GM23338 (cell line): Measurements from ENCODE around the gene CYP46A1. TPM values are rescaled to one million over a fixed set of nuclear protein-coding genes. Genes with fewer than 3 reads are reported as not detected.

ENCODE experiments used
- ATAC-seq: fragments of 200-7000 bp; cut with Tn5 transposase; 3 replicates; pipeline ENCODE4 v1.9.1; 2020
- DNase-seq: peaks from one replicate; pipeline ENCODE4 v3.0.0-alpha.2; 2015; ENCODE audit warnings: low spot score
- H2AFZ ChIP-seq: fragments of 200-600 bp; sonication (generic); 2 replicates; pipeline ENCODE4 v1.8.0; 2016; ENCODE audit warnings: antibody characterized with exemption, mild to moderate bottlenecking, moderate library complexity
- H3F3A ChIP-seq: fragments of 200-600 bp; sonication (generic); replicated peaks from 2 replicates; pipeline ENCODE4 v1.8.0; 2017; ENCODE audit warnings: antibody characterized with exemption, mixed run types, low read depth
- H3K27ac ChIP-seq: fragments of 200-600 bp; sonication (generic); 2 replicates; pipeline ENCODE4 v1.6.1; 2016; ENCODE audit warnings: low read depth
- H3K27me3 ChIP-seq: fragments of 200-600 bp; sonication (generic); 2 replicates; pipeline ENCODE4 v1.8.0; 2016; ENCODE audit warnings: mild to moderate bottlenecking, mixed run types, moderate library complexity; ENCODE audit not compliant: insufficient read depth
- H3K36me3 ChIP-seq: fragments of 200-600 bp; sonication (generic); 2 replicates; pipeline ENCODE4 v1.8.0; 2016; ENCODE audit warnings: mild to moderate bottlenecking; ENCODE audit not compliant: insufficient read depth
- H3K4me1 ChIP-seq: fragments of 200-600 bp; sonication (generic); 2 replicates; pipeline ENCODE4 v1.8.0; 2016; ENCODE audit warnings: mild to moderate bottlenecking, moderate library complexity; ENCODE audit not compliant: insufficient read depth
- H3K4me2 ChIP-seq: fragments of 200-600 bp; sonication (generic); 2 replicates; pipeline ENCODE4 v1.7.1; 2017; ENCODE audit warnings: mixed run types
- H3K4me3 ChIP-seq: fragments of 200-600 bp; sonication (generic); 2 replicates; pipeline ENCODE4 v1.6.1; 2016; ENCODE audit warnings: mixed run types
- H3K79me2 ChIP-seq: fragments of 200-600 bp; sonication (generic); replicated peaks from 2 replicates; pipeline ENCODE4 v1.8.0; 2017; ENCODE audit warnings: mild to moderate bottlenecking; ENCODE audit not compliant: insufficient read depth
- H3K9me2 ChIP-seq: fragments of 200-600 bp; sonication (generic); 2 replicates; pipeline ENCODE4 v1.8.0; 2017; ENCODE audit not compliant: insufficient read depth
- H4K20me1 ChIP-seq: fragments of 200-600 bp; sonication (generic); replicated peaks from 2 replicates; pipeline ENCODE4 v1.8.0; 2017; ENCODE audit warnings: mild to moderate bottlenecking; ENCODE audit not compliant: insufficient read depth
- H3K27ac Mint-ChIP-seq: 2 replicates; pipeline ENCODE4 v1.8.0; 2020; ENCODE audit warnings: inconsistent platforms, mild to moderate bottlenecking, moderate library complexity, mixed read lengths
- H3K27me3 Mint-ChIP-seq: 3 replicates; pipeline ENCODE4 v1.8.0; 2022; ENCODE audit warnings: low read depth, mild to moderate bottlenecking, moderate library complexity, mixed read lengths, inconsistent platforms; ENCODE audit not compliant: insufficient read depth, poor library complexity
- H3K36me3 Mint-ChIP-seq: 3 replicates; pipeline ENCODE4 v1.8.0; 2021; ENCODE audit warnings: low read depth, mild to moderate bottlenecking, inconsistent platforms, moderate library complexity, mixed read lengths
- H3K4me1 Mint-ChIP-seq: 3 replicates; pipeline ENCODE4 v1.8.0; 2020; ENCODE audit warnings: mild to moderate bottlenecking, inconsistent platforms, mixed read lengths
- H3K4me3 Mint-ChIP-seq: 3 replicates; pipeline ENCODE4 v1.8.0; 2021; ENCODE audit warnings: moderate library complexity, mild to moderate bottlenecking, inconsistent platforms, mixed read lengths
- H3K9me3 Mint-ChIP-seq: 3 replicates; pipeline ENCODE4 v1.8.0; 2020; ENCODE audit warnings: moderate library complexity, mild to moderate bottlenecking, inconsistent platforms, mixed read lengths
- CREB1 ChIP-seq: fragments of 250-450 bp; sonication (Bioruptor Pico); IDR thresholded peaks from 2 replicates; pipeline ENCODE4 v1.5.0; 2020; ENCODE audit warnings: low read depth, mild to moderate bottlenecking, moderate library complexity
- ETS1 ChIP-seq: IDR thresholded peaks from 2 replicates; pipeline ENCODE4 v1.6.1; 2016; ENCODE audit warnings: antibody characterized with exemption
- EZH2 ChIP-seq: fragments of 200-600 bp; sonication (generic); IDR thresholded peaks from one replicate; pipeline ENCODE4 v1.8.0; 2017; ENCODE audit warnings: antibody characterized with exemption, mild to moderate bottlenecking, low read depth; ENCODE audit not compliant: unreplicated experiment
- JUNB ChIP-seq: IDR thresholded peaks from one replicate; pipeline ENCODE4 v1.6.1; 2016; ENCODE audit warnings: antibody characterized with exemption; ENCODE audit not compliant: unreplicated experiment
- NANOG ChIP-seq: IDR thresholded peaks from 2 replicates; pipeline ENCODE4 v1.6.1; 2016; ENCODE audit warnings: antibody characterized with exemption, borderline replicate concordance
- POLR2AphosphoS5 ChIP-seq: IDR thresholded peaks from 2 replicates; pipeline ENCODE4 v1.6.1; 2016; ENCODE audit warnings: antibody characterized with exemption, low read depth
- STAT1 ChIP-seq: IDR thresholded peaks from one replicate; pipeline ENCODE4 v1.6.1; 2016; ENCODE audit warnings: antibody characterized with exemption; ENCODE audit not compliant: unreplicated experiment
- ZNF114 ChIP-seq: fragments of 250-450 bp; sonication (Bioruptor Pico); IDR thresholded peaks from 2 replicates; pipeline ENCODE4 v1.5.0; 2020; ENCODE audit warnings: mild to moderate bottlenecking, moderate library complexity
- ZNF331 ChIP-seq: fragments of 250-450 bp; sonication (Bioruptor Pico); IDR thresholded peaks from 2 replicates; pipeline ENCODE4 v1.5.0; 2020; ENCODE audit warnings: low read depth, mild to moderate bottlenecking, moderate library complexity
- polyA plus RNA-seq: library from polyadenylated mRNA; unstranded; fragments of >200 nt; fragmentation: Nextera tagmentation; extraction: Ambion mirVana; gene quantifications from 2 replicates; pipeline ENCODE4 v1.2.1, GENCODE V29; 2016
- total RNA-seq: library from RNA; depleted of rRNA; stranded (reverse); fragments of >200 nt; shearing (Covaris generic); gene quantifications from 2 replicates; pipeline ENCODE4 v1.2.3, GENCODE V29; 2014
- TF ChIP-seq, protein P1 (sequence below): fragments of 250-450 bp; sonication (Bioruptor Pico); IDR thresholded peaks from 2 replicates; pipeline ENCODE4 v1.5.0; 2020; ENCODE audit warnings: mild to moderate bottlenecking, moderate library complexity

CYP46A1 gene
- total and polyA plus RNA-seq, 2 experiments from 2014 or later = 0.59 to 0.66 TPM

- TF ChIP-seq, protein P1, sequence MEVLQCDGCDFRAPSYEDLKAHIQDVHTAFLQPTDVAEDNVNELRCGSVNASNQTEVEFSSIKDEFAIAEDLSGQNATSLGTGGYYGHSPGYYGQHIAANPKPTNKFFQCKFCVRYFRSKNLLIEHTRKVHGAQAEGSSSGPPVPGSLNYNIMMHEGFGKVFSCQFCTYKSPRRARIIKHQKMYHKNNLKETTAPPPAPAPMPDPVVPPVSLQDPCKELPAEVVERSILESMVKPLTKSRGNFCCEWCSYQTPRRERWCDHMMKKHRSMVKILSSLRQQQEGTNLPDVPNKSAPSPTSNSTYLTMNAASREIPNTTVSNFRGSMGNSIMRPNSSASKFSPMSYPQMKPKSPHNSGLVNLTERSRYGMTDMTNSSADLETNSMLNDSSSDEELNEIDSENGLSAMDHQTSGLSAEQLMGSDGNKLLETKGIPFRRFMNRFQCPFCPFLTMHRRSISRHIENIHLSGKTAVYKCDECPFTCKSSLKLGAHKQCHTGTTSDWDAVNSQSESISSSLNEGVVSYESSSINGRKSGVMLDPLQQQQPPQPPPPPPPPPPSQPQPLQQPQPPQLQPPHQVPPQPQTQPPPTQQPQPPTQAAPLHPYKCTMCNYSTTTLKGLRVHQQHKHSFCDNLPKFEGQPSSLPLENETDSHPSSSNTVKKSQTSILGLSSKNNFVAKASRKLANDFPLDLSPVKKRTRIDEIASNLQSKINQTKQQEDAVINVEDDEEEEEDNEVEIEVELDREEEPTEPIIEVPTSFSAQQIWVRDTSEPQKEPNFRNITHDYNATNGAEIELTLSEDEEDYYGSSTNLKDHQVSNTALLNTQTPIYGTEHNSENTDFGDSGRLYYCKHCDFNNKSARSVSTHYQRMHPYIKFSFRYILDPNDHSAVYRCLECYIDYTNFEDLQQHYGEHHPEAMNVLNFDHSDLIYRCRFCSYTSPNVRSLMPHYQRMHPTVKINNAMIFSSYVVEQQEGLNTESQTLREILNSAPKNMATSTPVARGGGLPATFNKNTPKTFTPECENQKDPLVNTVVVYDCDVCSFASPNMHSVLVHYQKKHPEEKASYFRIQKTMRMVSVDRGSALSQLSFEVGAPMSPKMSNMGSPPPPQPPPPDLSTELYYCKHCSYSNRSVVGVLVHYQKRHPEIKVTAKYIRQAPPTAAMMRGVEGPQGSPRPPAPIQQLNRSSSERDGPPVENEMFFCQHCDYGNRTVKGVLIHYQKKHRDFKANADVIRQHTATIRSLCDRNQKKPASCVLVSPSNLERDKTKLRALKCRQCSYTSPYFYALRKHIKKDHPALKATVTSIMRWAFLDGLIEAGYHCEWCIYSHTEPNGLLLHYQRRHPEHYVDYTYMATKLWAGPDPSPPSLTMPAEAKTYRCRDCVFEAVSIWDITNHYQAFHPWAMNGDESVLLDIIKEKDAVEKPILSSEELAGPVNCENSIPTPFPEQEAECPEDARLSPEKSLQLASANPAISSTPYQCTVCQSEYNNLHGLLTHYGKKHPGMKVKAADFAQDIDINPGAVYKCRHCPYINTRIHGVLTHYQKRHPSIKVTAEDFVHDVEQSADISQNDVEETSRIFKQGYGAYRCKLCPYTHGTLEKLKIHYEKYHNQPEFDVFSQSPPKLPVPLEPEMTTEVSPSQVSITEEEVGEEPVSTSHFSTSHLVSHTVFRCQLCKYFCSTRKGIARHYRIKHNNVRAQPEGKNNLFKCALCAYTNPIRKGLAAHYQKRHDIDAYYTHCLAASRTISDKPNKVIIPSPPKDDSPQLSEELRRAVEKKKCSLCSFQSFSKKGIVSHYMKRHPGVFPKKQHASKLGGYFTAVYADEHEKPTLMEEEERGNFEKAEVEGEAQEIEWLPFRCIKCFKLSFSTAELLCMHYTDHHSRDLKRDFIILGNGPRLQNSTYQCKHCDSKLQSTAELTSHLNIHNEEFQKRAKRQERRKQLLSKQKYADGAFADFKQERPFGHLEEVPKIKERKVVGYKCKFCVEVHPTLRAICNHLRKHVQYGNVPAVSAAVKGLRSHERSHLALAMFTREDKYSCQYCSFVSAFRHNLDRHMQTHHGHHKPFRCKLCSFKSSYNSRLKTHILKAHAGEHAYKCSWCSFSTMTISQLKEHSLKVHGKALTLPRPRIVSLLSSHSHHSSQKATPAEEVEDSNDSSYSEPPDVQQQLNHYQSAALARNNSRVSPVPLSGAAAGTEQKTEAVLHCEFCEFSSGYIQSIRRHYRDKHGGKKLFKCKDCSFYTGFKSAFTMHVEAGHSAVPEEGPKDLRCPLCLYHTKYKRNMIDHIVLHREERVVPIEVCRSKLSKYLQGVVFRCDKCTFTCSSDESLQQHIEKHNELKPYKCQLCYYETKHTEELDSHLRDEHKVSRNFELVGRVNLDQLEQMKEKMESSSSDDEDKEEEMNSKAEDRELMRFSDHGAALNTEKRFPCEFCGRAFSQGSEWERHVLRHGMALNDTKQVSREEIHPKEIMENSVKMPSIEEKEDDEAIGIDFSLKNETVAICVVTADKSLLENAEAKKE (CRISPR knock-in tag) = no peak
- no peak for TF ChIP-seq NANOG
- TF ChIP-seq JUNB = no peak
- no peak for TF ChIP-seq ZNF331 (CRISPR knock-in tag)
- no peak for TF ChIP-seq ETS1
- TF ChIP-seq POLR2AphosphoS5 = no peak
- TF ChIP-seq EZH2 = no peak
- TF ChIP-seq ZNF114 (CRISPR knock-in tag) = no peak
Observed at GRCh38 chr14:99769123-99769522, 85.0 kb downstream of the CYP46A1 start (continued).

DNA sequence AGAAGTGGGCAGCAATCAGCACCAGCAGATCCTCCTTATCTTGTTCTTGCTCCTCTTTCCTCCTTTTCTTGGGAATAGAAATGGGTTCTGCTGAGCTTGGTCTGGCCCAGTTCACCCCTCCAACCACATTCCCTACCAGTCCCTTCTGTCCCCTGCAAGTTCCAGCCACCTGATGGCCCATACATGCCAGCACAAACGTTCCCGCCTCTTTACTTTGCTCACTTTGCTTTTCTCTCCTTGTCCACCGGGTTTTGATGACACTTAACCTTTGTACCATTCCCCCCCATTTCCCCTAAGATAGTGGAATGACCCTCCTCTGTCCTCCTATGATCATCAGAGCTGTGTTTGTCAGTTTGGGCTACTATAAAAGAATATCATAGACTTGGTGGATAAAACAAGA lies 85.7 kb downstream of the CYP46A1 start:
- ATAC-seq = no peak
- Mint-ChIP-seq H3K27ac (no peak overlapping the region), H3K4me1 (peaks cover 33% of the 10 kb centered on the region), H3K27me3 (peaks cover 12% of the 10 kb centered on the region), H3K9me3 (no peaks in the 10 kb centered on the region), H3K36me3 (no peaks in the 10 kb centered on the region), H3K4me3 (no peak overlapping the region; the same call in 2 of the 3 replicates)
- H3K79me2 ChIP-seq = no peaks in the 10 kb centered on the region
- no peaks in the 10 kb centered on the region for H3K36me3 ChIP-seq
- H3K27me3 ChIP-seq = no peaks in the 10 kb centered on the region
- H3F3A ChIP-seq = peaks cover under 1% of the 10 kb centered on the region; the same call in 1 of the 2 replicates
- H3K4me1 ChIP-seq = peaks cover 25% of the 10 kb centered on the region
- DNase-seq = no peak
- H3K4me2 ChIP-seq = no peak overlapping the region
- no peak overlapping the region for H3K4me3 ChIP-seq
- no peak overlapping the region for H3K27ac ChIP-seq
- H3K9me2 ChIP-seq = no peaks in the 10 kb centered on the region
- no peak overlapping the region for H2AFZ ChIP-seq
- H4K20me1 ChIP-seq = no peaks in the 10 kb centered on the region
- TF ChIP-seq, protein P1 (CRISPR knock-in tag) = no peak
- TF ChIP-seq STAT1 (no peak), NANOG (no peak), CREB1 (CRISPR knock-in tag) (no peak)
